Activated naive CD8-positive, alpha-beta T cell treated with anti-CD3 and anti-CD28 coated beads, Interleukin-2, amount 50 U/mL, for 16 hours (primary cell): ENCODE results near the gene RHBDF2.

Experiments
- DNase-seq: peaks from one replicate; pipeline ENCODE4 v3.0.0-alpha.2; 2020; ENCODE audit warnings: low read depth, low spot score

The RHBDF2 gene

DNA sequence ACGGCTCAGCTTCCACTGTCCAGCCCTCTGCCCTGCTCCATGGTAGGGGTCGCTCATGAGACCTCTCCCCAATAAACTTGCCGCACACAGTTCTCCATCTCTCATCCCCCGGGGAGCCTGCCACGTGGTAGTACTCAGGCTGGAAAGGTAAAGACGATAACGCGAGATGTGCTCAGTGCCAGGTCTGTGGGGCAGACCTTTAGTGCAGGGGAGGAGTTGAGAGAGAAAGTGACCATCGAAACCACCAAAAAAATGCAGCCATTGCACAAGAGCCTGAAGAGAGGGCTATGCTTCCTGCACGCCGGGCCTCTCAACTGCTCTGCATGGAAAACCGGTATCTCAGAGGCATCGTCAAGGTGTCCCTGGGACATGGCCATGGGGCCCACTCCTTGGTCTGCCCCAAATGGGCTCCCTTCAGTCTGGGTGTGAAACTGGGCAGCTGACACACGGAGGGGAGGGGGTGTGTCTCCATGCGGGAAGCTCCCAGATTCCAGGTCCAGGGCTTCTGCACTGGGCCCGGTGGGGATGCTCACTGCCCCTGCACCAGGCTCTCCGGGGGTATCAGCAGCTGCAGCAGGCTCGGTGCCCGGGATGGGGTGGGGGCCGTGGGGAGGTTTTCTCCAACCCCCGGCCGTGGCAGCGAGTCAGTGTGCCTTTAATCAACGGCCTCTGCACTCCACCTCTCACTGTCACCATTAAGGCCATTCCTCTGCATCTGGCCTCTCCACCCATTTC lies 38.5 kb downstream of the RHBDF2 start:
- DNase-seq, result no peak

DNA sequence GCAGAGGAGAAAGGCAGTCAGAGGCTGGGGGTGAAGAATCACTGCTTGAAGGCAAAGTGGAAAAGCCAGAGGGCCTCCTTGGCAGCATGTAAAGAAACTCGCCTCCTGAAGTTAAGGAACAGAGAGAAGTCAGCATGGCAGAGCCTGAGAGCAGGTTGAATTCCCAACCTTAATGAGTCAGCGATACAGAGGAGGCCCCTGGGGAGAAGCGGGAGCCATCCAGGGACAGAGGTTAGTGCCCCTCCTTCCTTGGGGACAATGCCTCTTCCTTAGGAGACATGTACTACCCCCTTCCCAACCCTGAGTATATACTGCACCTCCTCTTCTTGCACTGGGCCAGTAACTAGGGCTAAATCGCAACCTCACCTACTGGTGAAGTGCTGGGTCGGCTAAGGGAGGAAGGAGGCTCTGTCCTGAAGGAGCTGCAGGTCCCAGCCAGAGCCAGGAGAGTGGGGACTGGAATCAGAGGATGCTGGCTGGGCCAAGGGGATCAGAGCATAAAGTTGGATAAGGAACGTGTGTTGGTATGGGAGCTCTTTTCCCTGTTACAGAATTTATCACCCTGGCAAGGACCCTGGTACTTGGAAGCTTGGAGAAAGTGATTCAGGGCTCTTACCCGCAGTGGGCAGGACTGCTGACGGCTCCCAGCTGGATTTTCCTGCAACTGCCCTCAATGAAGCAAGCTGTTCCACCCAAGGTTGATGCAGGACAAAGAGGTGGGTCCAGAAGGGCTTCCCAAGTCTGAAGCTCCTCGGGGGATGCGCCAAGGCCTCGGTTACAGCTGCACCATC lies 39.3 kb downstream of the RHBDF2 start:
- DNase-seq, result no peak

DNA sequence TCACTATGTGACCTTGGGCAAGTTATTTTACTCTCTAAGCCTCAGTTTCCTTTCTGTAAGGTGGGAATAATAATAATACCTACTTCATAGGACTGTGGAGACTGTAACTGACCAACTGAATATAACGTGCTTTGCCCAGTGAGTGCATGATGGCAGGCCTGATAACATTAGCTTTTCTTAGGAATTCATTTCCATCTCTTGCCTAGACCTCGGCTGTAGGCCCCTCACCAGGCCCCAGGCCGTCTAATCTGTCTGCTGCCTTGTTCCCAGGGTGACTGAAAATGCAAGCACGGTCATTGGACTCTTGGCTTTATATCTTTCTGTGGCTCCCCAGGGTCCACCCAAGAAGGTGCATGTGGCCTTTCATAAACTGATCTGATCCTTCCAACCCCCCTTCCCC lies 41.5 kb downstream of the RHBDF2 start:
- DNase-seq, result no peak

DNA sequence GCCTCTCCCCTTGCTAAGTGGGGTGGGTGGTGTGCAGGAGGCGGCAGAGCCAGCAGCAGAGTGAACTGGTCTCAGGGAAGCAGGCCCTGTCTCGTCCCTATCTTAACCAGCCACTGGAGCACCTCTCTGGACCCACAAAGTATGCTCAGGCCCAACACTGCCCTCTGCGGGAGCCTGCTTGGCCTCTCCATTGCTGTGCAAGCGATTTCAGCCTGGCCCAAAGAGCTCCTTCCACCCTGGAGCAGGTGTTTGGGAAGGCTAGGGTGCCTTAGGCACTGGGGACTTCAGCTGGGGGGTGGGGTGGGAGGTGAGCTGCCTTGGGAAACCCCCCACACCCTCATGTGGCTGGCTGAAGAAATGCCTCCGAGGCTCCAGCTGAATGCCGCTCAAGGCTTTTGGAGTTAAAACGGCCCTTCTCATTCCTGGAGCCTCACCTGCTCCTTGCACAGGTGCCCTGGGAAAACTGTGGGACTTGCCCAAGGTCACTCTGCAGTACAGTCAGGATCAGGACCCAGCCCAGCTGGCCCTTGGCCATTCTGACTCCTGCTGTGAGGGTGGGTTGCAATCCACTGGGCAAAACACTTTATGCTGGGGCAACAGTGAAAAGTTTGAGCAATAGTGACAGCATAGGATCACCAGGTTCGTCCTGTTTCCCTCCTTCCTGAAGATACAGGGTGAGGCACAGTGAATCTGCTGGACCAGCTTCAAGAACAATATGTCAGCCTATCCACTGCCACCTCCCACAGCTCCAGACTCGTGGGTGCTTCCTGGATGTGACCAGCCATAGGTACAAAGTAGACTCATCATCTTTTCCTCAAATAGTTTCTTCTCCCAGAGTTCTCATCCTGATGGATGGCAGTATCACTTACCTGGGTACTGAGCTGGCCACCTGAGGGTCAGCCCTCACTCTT lies 42.4 kb downstream of the RHBDF2 start:
- DNase-seq, result no peak

DNA sequence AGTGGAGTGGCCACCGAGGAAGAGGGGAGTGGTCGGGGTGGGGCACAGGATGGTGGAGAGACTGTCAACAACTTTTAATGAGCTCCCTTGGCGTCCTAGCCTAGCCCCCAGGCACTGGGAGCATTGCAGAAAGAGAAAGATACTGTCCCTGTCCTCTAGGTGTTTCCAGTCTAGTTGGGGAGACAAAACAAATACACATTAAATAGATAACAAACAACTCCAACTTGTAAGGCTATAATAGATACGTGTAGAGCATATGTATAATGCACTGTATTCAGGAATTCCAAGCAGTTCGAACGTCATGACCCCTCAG lies 47.8 kb downstream of the RHBDF2 start:
- no peak for DNase-seq

DNA sequence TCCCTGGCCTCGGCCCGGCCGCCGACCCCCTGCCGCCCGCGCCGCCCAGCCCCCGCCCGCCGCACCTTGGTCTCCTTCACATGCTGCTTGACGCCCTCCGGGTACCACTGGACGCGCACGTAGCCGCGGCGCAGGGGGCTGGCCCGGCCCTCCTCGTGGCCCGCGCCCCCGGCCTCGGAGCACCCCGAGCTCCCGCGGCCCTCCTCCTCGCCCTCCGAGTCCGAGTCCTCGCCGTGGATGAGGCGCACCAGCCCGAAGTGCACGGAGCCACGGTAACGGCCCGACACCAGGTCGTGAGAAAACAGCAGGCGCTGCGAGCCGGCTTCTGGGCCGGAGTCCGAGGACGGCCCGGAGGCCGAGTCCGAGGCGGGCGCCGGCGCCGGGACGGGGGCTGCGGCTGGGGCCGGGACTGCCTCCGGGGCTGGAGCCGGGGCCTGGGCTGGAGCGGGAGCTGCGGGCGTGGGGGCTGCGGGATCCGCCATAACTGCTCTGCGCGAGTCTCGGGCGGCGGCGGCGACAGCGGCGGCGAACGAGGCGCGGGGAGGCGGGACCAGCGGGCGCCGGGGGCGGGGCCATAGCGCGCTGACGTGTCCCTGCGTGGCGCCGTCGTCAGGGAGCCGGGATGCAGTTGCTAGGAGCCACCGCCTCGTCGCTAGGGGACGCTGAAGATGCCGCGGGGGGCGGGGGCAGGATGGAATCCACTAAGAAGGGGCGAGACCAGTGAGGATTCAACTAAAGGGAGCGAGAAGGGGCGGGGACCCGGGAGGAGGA lies 48.4 kb downstream of the RHBDF2 start, which contains the start of gene UBE2O:
Gene UBE2O (minus strand): TSS at position 493 of the 771 bp plus-strand sequence. CDS start 11 bp downstream, at position 482.
- peak; percentile 84 for DNase-seq

DNA sequence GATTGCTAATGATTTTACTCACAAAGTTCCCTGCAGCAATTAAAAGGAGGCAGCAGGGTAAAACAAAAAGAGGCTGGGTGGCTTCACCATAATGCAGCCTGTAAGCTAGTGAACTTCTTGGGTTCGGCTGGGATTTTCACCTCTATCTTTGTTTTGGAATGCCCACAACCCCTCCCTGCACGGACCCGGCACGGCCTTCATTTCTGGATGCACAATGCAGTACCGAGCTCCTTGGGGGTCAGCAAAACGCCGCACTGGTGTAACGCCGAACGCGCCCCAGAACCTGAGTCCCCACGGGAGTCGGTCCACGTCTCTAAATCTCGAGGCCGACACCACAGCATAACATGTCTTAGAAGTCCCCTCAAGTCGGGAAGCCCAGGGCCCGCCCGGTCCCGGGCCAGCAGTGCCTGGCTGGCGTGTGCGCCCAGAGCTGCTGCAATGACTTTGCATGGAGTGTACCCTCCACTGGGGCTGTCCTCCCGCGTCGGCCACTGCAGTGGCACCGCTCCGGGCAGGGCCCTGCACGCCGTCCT lies 49.0 kb downstream of the RHBDF2 start:
- DNase-seq, result no peak

DNA sequence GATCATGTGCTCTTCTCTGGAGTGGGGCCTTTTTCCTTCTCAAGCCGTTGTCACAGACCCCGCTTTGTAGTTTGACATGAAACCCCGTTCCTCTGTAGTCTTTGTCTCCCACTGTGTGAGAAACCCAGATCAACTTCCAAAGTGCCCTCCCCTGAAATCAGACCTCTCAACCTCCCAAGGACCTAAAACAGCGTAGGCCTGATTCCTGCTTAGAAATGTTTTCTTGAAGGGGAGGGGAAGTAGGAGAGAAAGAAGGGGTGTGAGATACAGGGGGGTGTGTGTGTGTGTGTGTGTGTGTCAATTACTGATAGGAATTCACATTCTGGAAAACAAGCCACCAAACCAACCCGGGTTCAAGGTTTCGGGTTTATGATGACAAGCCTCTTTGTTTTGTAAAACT lies 49.7 kb downstream of the RHBDF2 start:
- DNase-seq, result no peak

DNA sequence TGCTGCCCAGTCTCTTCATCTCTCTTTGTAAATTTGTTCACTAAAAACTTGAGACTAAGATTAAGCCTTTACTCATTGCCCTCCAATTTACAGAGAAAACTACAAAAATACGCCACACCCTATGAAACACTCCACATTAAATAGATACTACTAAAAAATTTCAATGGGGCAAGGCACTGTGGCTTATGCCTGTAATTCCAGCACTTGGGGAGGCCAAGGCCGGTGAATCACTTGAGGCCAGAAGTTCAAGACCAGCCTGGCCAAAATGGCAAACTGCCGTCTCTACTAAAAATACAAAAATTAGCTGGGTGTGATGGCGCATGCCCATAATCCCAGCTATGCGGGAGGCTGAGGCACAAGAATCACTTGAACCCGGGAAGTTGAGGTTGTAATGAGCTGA lies 52.1 kb downstream of the RHBDF2 start:
- no peak for DNase-seq

DNA sequence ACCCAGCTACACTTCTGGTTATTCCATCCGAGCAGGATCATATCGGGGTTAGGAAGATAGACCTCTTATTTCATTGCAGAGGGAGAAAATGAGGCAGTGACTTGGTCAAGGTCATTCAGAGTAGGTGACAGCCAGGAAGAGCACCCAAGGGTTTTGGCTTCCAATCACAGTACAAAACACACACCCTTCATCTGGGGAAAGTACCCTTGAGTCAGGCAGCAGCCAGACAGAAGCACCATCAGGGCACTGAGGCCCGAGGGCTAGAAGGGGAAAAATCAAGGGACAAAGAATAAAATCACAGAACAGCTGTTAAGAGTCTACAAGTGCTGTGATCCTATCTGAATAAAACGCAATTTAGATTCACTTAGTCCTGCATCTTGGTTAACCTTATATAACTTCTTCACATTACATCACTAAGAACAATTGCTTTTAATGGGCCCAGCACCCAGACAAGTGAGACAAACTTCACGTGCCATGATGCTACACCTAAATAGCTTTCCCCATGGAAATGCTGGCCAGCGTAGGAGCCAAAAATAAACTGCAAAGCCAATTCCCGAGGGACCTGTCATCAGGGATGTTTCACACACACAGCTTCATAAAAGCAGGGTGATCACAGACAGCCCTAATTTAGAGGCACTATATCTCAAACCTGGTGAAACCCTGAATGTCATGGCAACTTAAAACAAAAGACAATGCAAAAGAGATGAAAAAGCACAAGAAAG lies 53.1 kb downstream of the RHBDF2 start:
- no peak for DNase-seq

DNA sequence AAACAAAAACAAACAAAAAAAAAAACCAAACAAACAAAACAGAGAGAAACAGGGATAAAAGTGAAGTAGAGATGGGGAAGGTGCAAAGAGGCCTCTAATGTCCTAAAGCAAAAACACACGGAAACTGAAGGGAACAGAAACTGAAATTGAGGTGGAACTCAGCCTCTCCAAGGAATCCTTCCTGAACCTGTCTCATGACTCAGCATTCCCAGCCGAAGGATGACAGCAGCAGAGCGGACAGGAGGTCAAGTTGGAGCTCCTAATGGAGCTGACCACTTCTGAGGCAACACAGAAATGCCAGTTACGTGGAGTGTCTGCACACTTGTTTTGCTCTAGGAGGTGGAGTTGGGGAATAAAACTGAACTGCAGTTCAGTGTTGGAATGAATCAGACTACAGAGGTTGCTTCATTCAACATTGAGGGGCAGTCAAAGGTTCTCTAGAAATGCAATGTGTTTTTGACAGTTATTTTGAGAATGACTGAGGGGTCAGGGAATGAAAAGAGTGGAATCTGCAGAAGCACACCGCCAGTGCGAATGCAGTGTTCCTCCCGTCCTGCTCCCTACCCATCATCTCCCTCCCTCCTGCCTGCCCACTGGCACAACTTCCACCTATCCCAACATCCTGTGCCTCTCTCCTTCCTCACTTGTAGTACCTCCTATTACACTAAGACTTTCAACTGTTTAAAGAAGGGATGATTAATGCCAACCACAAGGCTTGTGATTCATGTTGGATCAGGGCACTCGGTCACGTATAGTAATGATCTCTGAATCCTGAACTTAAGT lies 54.6 kb downstream of the RHBDF2 start:
- DNase-seq, result no peak

DNA sequence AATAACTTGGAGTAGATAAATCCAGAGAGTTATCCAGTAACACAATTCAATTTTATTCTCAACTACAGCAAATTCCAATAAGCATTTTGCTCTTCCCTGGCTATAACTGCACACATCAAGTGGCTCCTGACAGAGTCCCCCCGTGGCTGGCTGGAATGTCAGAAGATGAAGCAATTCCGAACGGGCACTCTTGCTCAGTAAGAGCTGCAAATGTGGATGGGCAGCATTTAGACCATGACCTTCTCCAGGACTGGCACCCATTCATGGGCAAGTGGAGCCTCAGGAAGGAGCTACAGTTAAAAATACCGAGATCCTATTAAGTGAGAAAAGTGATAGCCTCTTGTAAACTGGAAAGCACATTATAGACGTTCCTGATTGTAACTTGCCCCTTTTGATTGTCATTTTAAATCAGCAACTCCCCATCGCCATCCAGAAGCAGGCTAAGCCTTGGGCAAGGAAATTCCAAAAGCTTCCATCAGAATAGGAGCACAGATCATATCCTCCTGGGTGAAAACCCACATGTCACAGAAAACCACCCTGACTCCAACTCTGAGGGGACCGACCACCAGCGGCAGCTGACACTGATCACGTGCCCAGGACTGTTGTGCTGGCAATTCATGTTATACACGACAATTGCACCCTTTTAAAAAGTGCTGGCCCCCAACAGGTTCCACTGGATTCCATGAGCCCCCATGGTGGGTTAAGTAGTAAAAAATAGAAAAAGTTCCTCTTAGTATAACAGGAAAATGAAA lies 55.4 kb downstream of the RHBDF2 start:
- no peak for DNase-seq

DNA sequence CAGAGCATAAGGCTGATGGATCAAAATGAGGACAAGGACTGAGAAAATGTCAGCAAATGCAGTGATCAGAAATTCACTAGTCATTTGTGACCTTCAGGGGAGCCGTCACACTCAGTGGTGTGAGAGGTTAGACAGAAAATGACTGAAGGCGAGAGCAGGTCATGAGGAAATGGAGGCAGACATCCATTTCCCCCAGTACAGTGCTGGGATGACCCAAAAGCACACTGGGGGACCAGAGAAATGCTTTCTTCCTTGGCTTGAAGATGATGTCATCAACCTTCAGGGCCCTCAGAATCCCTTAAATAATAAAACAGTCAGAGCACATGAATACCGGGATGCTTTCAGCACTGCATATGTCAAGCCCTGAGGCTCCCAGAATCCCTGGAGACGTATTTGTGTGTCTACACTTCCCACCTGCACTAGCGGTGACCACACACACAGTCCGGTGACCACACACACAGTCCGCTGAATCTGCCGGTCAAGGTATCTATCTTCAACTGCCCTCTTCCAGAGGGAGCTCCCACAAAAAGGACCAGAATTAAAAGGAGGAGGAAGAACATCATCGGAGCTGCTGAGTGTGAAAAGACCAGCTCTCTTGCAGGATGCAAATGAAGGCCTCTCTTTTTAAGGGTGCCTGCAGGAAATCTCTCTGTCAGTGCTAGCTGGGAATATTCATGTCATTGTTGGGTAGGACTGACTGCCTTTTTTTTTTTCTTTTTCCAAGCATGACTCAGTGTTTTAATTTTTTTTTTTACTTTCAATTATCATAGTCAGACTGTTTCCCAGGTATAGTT lies 56.5 kb downstream of the RHBDF2 start:
- no peak for DNase-seq

DNA sequence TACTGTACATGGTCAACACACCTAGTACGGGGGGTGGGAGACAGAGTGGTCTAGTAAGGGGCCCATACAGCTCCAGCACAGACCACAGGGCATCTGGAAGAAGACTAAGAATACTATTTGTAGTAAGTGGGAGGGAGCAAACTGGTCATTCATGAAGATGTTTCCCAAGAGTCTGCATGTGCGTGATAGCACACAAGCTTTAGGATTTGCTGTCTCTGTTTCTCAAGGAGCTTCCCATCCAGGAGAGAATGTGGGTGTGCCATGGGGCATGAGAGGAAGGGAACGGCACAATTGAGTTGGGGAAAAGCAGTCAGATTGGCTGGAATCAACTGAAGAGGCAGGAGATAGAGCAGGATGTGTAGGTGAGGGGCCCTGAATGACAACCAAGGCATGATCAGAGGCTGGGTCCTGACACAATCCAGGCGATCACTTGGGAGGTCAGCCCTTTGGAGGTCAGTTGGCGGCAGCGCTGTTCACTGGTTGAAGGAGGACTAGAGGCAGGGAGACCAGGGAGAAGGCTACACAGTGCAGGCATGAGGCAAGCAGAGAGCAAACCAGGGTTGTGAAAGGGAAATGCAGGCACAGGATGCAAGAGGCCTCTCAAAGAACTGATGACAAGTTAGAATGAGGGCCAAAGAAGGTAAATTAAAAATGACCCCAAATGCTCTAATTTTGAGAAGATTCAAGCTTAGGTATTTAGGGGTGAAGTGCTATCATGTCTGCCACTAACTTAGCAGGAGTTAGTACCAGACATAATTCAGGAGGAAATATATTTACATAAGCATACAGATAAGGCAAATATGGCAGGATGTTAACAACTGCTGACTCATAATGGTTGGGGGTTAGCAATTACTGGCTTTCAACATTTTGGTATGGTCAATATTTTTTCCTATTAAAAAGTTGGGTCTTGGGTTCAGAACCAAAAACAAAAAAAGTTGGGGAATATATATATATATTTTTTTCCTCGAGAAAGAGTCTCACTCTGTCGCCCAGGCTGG lies 58.6 kb downstream of the RHBDF2 start:
- DNase-seq, result no peak

DNA sequence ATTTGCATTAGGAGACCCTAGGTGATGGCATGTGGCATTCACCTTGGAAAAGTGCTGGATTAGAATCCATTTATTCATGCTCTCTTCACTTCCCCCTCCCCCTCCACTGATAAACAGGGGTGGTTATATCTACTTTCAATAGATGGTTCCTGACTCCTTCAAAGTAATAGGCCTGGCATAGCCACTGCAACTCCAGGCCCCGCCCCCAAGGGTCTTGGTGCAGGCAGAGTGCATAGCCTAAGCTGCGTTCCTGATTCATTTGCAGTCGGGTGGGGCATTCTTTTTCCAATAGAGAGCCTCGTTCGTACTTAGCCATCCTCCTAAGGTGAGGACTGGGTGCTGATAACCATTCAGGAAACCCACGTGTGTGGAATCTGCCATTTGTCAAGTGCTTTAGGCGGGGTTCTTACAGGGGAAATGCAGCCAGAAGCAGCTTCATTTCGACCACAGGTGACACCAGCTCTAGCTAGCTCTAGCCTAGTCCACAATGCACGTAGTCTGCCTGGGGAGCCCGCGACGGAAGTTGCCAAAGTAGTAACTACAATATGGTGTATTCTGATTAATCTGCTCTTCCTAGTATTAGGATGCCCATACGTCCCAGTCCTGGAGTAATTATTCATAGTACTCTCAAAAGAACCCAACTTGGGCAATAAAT lies 59.4 kb downstream of the RHBDF2 start:
- no peak for DNase-seq

DNA sequence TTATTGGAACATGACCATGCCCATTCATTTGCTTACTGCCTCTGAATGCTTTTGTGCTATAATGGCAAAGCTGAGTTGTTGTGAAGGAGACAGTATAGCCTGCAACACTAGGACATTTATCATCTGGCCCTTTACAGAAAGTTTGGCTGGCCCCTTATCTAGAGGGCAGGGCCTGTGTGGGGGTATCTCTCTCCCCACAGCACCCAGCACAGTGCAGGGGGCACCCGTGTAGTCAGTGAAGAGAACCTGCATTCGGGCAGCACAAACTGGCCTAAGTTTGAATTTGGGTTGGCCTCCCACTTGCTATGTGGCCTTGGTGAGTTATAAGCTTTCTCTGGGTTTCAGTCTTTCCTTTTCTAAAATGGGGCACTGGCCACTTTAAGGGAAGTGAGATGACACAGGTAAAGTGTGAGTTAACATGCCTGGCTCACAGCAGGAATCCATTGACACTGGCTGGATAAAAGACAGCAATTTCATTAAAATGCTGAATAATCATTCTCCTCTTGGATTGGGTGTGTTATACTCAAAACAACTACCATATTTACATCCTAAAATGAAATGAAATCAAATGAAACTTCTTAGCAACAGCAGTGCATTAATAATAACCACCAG lies 60.4 kb downstream of the RHBDF2 start:
- DNase-seq, result no peak
